ENCODE results near the gene C17orf50. TPM values are rescaled to one million over a fixed set of nuclear protein-coding genes. Genes with fewer than 3 reads are reported as not detected.
A peak's percentile ranks its signal among the peaks of the same experiment; 100 is the strongest.

The C17orf50 gene
- total RNA-seq (2022) (not detected in 2 replicates), Bru-seq, nascent RNA (not detected), BruChase-seq, experiment 1, labeled RNA remaining after a 6-hour chase (percentile 12 among the genes with signal in this experiment), BruChase-seq, experiment 2, labeled RNA remaining after a 2-hour chase (not detected)
- long read RNA-seq = 0 reads

GRCh38 chr17:35760587-35760986 lies at the start of gene C17orf50:
TSS of gene C17orf50 (plus strand) at chr17:35760887. CDS start at chr17:35760942, 55 bp downstream.
- no peak for DNase-seq (ENCODE audit: unreplicated experiment)
- BruUV-seq (replicated peaks) = no TSS peak
- Mint-ChIP-seq H3K4me3 (ENCODE audit: unreplicated experiment) (no peak within 1 kb of the TSS), H3K27ac (ENCODE audit: low read depth, unreplicated experiment) (no peak within 1 kb of the TSS), H3K36me3 (ENCODE audit: insufficient read depth, unreplicated experiment) (peaks cover 14% of the 10 kb centered on the region), H3K9me3 (ENCODE audit: unreplicated experiment) (no peaks in the 10 kb centered on the region), H3K4me1 (ENCODE audit: insufficient read depth, unreplicated experiment) (peaks cover 13% of the 10 kb centered on the region), H3K27me3 (ENCODE audit: insufficient read depth, unreplicated experiment) (no peaks in the 10 kb centered on the region)
- intact Hi-C loops (cut with micrococcal nuclease) = no loop called here
- TF ChIP-seq CTCF (IDR thresholded peaks at IDR 0.05; ENCODE audit: unreplicated experiment) = no peak
- CTCF ChIA-PET = interaction anchor here (3.5 to 30.0 kb wide), 2 partner anchors 12 to 48 kb away, joined by 23 to 684 read pairs; partner anchors contain the start of gene TAF15
- POLR2A ChIA-PET = interaction anchor here (3.4 kb wide), 1 partner anchor 47 kb away, joined by 20 read pairs; the partner anchor contains the start of gene TAF15

- BruUV-seq (replicated peaks) = no TSS peak
- no peaks in the 10 kb centered on the region for H3K27me3 Mint-ChIP-seq (ENCODE audit: insufficient read depth, unreplicated experiment)
- peaks cover 27% of the 10 kb centered on the region for H3K36me3 Mint-ChIP-seq (ENCODE audit: insufficient read depth, unreplicated experiment)
- DNase-seq (ENCODE audit: unreplicated experiment) = no peak
- no peaks in the 10 kb centered on the region for H3K9me3 Mint-ChIP-seq (ENCODE audit: unreplicated experiment)
- no peak overlapping the region for H3K27ac Mint-ChIP-seq (ENCODE audit: low read depth, unreplicated experiment)
- POLR2A ChIA-PET = interaction anchor here (0.8 kb wide), 1 partner anchor 16 kb away, joined by 3 read pairs; no protein-coding TSS in a partner anchor
- intact Hi-C loops (cut with micrococcal nuclease) = no loop called here
- CTCF ChIA-PET = interaction anchor here (4.6 kb wide), 1 partner anchor 36 kb away, joined by 23 read pairs; no protein-coding TSS in a partner anchor
- no peaks in the 10 kb centered on the region for H3K4me1 Mint-ChIP-seq (ENCODE audit: insufficient read depth, unreplicated experiment)
- no peak for TF ChIP-seq CTCF (IDR thresholded peaks at IDR 0.05; ENCODE audit: unreplicated experiment)
- no peak overlapping the region for H3K4me3 Mint-ChIP-seq (ENCODE audit: unreplicated experiment)
Measured at GRCh38 chr17:35710950-35711349, 49.7 kb upstream of the C17orf50 start.

- H3K36me3 Mint-ChIP-seq (ENCODE audit: insufficient read depth, unreplicated experiment) = peaks cover 34% of the 10 kb centered on the region
- POLR2A ChIA-PET = interaction anchor here (1.3 kb wide), 1 partner anchor 17 kb away, joined by 3 read pairs; no protein-coding TSS in a partner anchor
- no peak for DNase-seq (ENCODE audit: unreplicated experiment)
- no peak overlapping the region for H3K27ac Mint-ChIP-seq (ENCODE audit: low read depth, unreplicated experiment)
- peaks cover 14% of the 10 kb centered on the region for H3K4me1 Mint-ChIP-seq (ENCODE audit: insufficient read depth, unreplicated experiment)
- no peak for TF ChIP-seq CTCF (IDR thresholded peaks at IDR 0.05; ENCODE audit: unreplicated experiment)
- no peaks in the 10 kb centered on the region for H3K9me3 Mint-ChIP-seq (ENCODE audit: unreplicated experiment)
- CTCF ChIA-PET = interaction anchor here (0.6 to 1.2 kb wide), 4 partner anchors 11 to 888 kb away, joined by 3 to 4 read pairs (median 3); partner anchors contain the start of gene MRM1
- intact Hi-C loops (cut with micrococcal nuclease) = no loop called here
- no peaks in the 10 kb centered on the region for H3K27me3 Mint-ChIP-seq (ENCODE audit: insufficient read depth, unreplicated experiment)
- no peak overlapping the region for H3K4me3 Mint-ChIP-seq (ENCODE audit: unreplicated experiment)
- no TSS peak for BruUV-seq (replicated peaks)
Measured at GRCh38 chr17:35713069-35713728, 47.5 kb upstream of the C17orf50 start.

GRCh38 chr17:35714988-35715387 lies 45.7 kb upstream of the C17orf50 start:
- intact Hi-C loops (cut with micrococcal nuclease) = no loop called here
- Mint-ChIP-seq H3K27ac (ENCODE audit: low read depth, unreplicated experiment) (no peak overlapping the region), H3K9me3 (ENCODE audit: unreplicated experiment) (no peaks in the 10 kb centered on the region), H3K36me3 (ENCODE audit: insufficient read depth, unreplicated experiment) (peaks cover 52% of the 10 kb centered on the region), H3K4me1 (ENCODE audit: insufficient read depth, unreplicated experiment) (peaks cover 14% of the 10 kb centered on the region), H3K4me3 (ENCODE audit: unreplicated experiment) (no peak overlapping the region), H3K27me3 (ENCODE audit: insufficient read depth, unreplicated experiment) (no peaks in the 10 kb centered on the region)
- BruUV-seq (replicated peaks) = no TSS peak
- TF ChIP-seq CTCF (IDR thresholded peaks at IDR 0.05; ENCODE audit: unreplicated experiment) = no peak
- DNase-seq (ENCODE audit: unreplicated experiment) = no peak
- CTCF ChIA-PET = interaction anchor here (5.4 kb wide), 1 partner anchor 33 kb away, joined by 33 read pairs; no protein-coding TSS in a partner anchor
- POLR2A ChIA-PET = no interaction called here

Measured in MCF 10A (cell line).